A673 (cell line): ENCODE data around the gene DDX59.

ENCODE experiments used
- EZH2 ChIP-seq: fragments of 200-600 bp; sonication (generic); IDR thresholded peaks from 2 replicates; pipeline ENCODE4 v1.6.1; 2017; ENCODE audit warnings: borderline replicate concordance, low read depth, mild to moderate bottlenecking, mixed read lengths, antibody characterized with exemption, low read length; ENCODE audit not compliant: poor library complexity, severe bottlenecking
- TF ChIP-seq, protein P1 (sequence below): fragments of 300-800, 200-600 bp; sonication (generic); conservative IDR thresholded peaks from 2 replicates; pipeline ENCODE4 v1.5.1; 2017; ENCODE audit warnings: low read depth, mild to moderate bottlenecking, antibody characterized with exemption, low read length, moderate library complexity, mixed read lengths

DNA sequence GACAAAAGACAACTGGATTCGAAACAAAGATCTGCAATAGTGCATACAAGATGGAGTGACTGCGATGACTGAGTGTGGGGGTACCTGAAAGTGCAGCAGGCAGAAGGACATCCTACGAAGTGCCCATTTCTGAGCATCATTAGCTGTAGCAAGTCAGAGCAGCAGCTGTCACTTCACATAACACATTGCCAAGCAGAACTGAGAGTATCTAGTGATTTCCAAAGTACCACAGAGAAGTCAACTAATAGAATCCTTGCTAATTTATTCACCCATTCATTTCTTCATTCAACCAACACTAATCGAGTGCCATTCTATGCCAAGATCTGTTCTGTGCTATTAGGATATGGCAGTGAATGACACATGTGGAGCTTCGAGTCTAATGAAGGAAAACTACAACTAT is 37.4 kb upstream of the DDX59 start:
- TF ChIP-seq, protein P1, sequence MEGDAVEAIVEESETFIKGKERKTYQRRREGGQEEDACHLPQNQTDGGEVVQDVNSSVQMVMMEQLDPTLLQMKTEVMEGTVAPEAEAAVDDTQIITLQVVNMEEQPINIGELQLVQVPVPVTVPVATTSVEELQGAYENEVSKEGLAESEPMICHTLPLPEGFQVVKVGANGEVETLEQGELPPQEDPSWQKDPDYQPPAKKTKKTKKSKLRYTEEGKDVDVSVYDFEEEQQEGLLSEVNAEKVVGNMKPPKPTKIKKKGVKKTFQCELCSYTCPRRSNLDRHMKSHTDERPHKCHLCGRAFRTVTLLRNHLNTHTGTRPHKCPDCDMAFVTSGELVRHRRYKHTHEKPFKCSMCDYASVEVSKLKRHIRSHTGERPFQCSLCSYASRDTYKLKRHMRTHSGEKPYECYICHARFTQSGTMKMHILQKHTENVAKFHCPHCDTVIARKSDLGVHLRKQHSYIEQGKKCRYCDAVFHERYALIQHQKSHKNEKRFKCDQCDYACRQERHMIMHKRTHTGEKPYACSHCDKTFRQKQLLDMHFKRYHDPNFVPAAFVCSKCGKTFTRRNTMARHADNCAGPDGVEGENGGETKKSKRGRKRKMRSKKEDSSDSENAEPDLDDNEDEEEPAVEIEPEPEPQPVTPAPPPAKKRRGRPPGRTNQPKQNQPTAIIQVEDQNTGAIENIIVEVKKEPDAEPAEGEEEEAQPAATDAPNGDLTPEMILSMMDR, result no peak
- TF ChIP-seq EZH2, result no peak
